ENCODE measurements around the gene OCSTAMP.

OCSTAMP gene

GRCh38 chr20:46550461-46550860, at the start of gene OCSTAMP:
Gene OCSTAMP, minus strand, starts transcription at chr20:46550654. Its CDS starts 94 bp downstream, at chr20:46550560.
- DNase-seq (ENCODE audit: low spot score in 2 of 2), result no peak
- no peaks in the 10 kb centered on the region for H3K9me3 Mint-ChIP-seq
- no peak for ATAC-seq (ENCODE audit: low read depth)
- no peak within 1 kb of the TSS for H3K27ac Mint-ChIP-seq
- peaks cover 21% of the 10 kb centered on the region for H3K4me1 Mint-ChIP-seq
- no peak within 1 kb of the TSS for H3K4me3 Mint-ChIP-seq
- no peaks in the 10 kb centered on the region for H3K36me3 Mint-ChIP-seq
- no peaks in the 10 kb centered on the region for H3K27me3 Mint-ChIP-seq

GRCh38 chr20:46599227-46599987, 49.0 kb upstream of the OCSTAMP start:
- DNase-seq (ENCODE audit: low spot score in 2 of 2) (no peak), ATAC-seq (ENCODE audit: low read depth) (no peak)
- H3K9me3 Mint-ChIP-seq, result peaks cover 5% of the 10 kb centered on the region
- H3K4me3 Mint-ChIP-seq, result no peak overlapping the region
- peaks cover 26% of the 10 kb centered on the region for H3K27me3 Mint-ChIP-seq
- H3K36me3 Mint-ChIP-seq, result peaks cover 2% of the 10 kb centered on the region
- H3K4me1 Mint-ChIP-seq, result peaks cover 2% of the 10 kb centered on the region
- H3K27ac Mint-ChIP-seq, result no peak overlapping the region

- ATAC-seq (ENCODE audit: low read depth) (no peak), DNase-seq (ENCODE audit: low spot score in 2 of 2) (no peak)
- H3K9me3 Mint-ChIP-seq, result peaks cover 2% of the 10 kb centered on the region
- H3K4me3 Mint-ChIP-seq, result no peak overlapping the region
- no peaks in the 10 kb centered on the region for H3K4me1 Mint-ChIP-seq
- H3K27ac Mint-ChIP-seq, result no peak overlapping the region
- H3K36me3 Mint-ChIP-seq, result peaks cover 4% of the 10 kb centered on the region
- peaks cover 24% of the 10 kb centered on the region for H3K27me3 Mint-ChIP-seq
Measured at GRCh38 chr20:46595933-46596332, 45.5 kb upstream of the OCSTAMP start.

GRCh38 chr20:46594725-46595124, 44.3 kb upstream of the OCSTAMP start:
- H3K9me3 Mint-ChIP-seq, result no peaks in the 10 kb centered on the region
- no peak overlapping the region for H3K27ac Mint-ChIP-seq
- DNase-seq (ENCODE audit: low spot score in 2 of 2), result no peak
- peaks cover 2% of the 10 kb centered on the region for H3K36me3 Mint-ChIP-seq
- peaks cover 15% of the 10 kb centered on the region for H3K27me3 Mint-ChIP-seq
- ATAC-seq (ENCODE audit: low read depth), result no peak
- no peaks in the 10 kb centered on the region for H3K4me1 Mint-ChIP-seq
- no peak overlapping the region for H3K4me3 Mint-ChIP-seq

- Mint-ChIP-seq H3K27me3 (peaks cover 12% of the 10 kb centered on the region), H3K36me3 (peaks cover 2% of the 10 kb centered on the region), H3K9me3 (no peaks in the 10 kb centered on the region), H3K4me1 (peaks cover 3% of the 10 kb centered on the region), H3K4me3 (no peak overlapping the region), H3K27ac (no peak overlapping the region)
- no peak for ATAC-seq (ENCODE audit: low read depth)
- DNase-seq (ENCODE audit: low spot score in 2 of 2), result no peak
Measured at GRCh38 chr20:46592580-46593362, 42.3 kb upstream of the OCSTAMP start.

- H3K27ac Mint-ChIP-seq, result no peak overlapping the region
- H3K27me3 Mint-ChIP-seq, result peaks cover 7% of the 10 kb centered on the region
- H3K4me3 Mint-ChIP-seq, result no peak overlapping the region
- no peak for ATAC-seq (ENCODE audit: low read depth)
- H3K4me1 Mint-ChIP-seq, result peaks cover 3% of the 10 kb centered on the region
- no peaks in the 10 kb centered on the region for H3K9me3 Mint-ChIP-seq
- DNase-seq (ENCODE audit: low spot score in 2 of 2), result no peak
- H3K36me3 Mint-ChIP-seq, result peaks cover 2% of the 10 kb centered on the region
Measured at GRCh38 chr20:46590443-46590842, 40.0 kb upstream of the OCSTAMP start.

- Mint-ChIP-seq H3K4me1 (peaks cover 3% of the 10 kb centered on the region), H3K27ac (no peak overlapping the region), H3K36me3 (peaks cover 2% of the 10 kb centered on the region), H3K4me3 (no peak overlapping the region), H3K27me3 (peaks cover 8% of the 10 kb centered on the region), H3K9me3 (no peaks in the 10 kb centered on the region)
- DNase-seq (ENCODE audit: low spot score in 2 of 2) (no peak), ATAC-seq (ENCODE audit: low read depth) (no peak)
Measured at GRCh38 chr20:46588532-46589511, 38.4 kb upstream of the OCSTAMP start.

GRCh38 chr20:46587986-46588385, 37.5 kb upstream of the OCSTAMP start:
- Mint-ChIP-seq H3K4me3 (no peak overlapping the region), H3K4me1 (peaks cover 3% of the 10 kb centered on the region)

GRCh38 chr20:46586724-46587123, 36.3 kb upstream of the OCSTAMP start:
- Mint-ChIP-seq H3K36me3 (no peaks in the 10 kb centered on the region), H3K4me1 (peaks cover 3% of the 10 kb centered on the region), H3K27ac (no peak overlapping the region), H3K27me3 (peaks cover 5% of the 10 kb centered on the region), H3K4me3 (no peak overlapping the region), H3K9me3 (no peaks in the 10 kb centered on the region)
- ATAC-seq (ENCODE audit: low read depth), result no peak
- no peak for DNase-seq (ENCODE audit: low spot score in 2 of 2)

More at GRCh38 chr20:46587986-46588385, 37.5 kb upstream of the OCSTAMP start:
- no peak overlapping the region for H3K27ac Mint-ChIP-seq
- DNase-seq (ENCODE audit: low spot score in 2 of 2) (no peak), ATAC-seq (ENCODE audit: low read depth) (no peak)
- H3K9me3 Mint-ChIP-seq, result no peaks in the 10 kb centered on the region
- H3K36me3 Mint-ChIP-seq, result peaks cover 2% of the 10 kb centered on the region
- peaks cover 8% of the 10 kb centered on the region for H3K27me3 Mint-ChIP-seq

- H3K4me1 Mint-ChIP-seq, result peaks cover 3% of the 10 kb centered on the region
- ATAC-seq (ENCODE audit: low read depth) (no peak), DNase-seq (ENCODE audit: low spot score in 2 of 2) (no peak)
- no peaks in the 10 kb centered on the region for H3K36me3 Mint-ChIP-seq
- H3K27me3 Mint-ChIP-seq, result peaks cover 9% of the 10 kb centered on the region
- no peaks in the 10 kb centered on the region for H3K9me3 Mint-ChIP-seq
- no peak overlapping the region for H3K27ac Mint-ChIP-seq
- H3K4me3 Mint-ChIP-seq, result no peak overlapping the region
Measured at GRCh38 chr20:46584508-46584907, 34.1 kb upstream of the OCSTAMP start.

GRCh38 chr20:46583411-46584214, 33.2 kb upstream of the OCSTAMP start:
- no peak overlapping the region for H3K27ac Mint-ChIP-seq
- no peaks in the 10 kb centered on the region for H3K9me3 Mint-ChIP-seq
- H3K4me3 Mint-ChIP-seq, result no peak overlapping the region
- H3K27me3 Mint-ChIP-seq, result peaks cover 8% of the 10 kb centered on the region
- no peaks in the 10 kb centered on the region for H3K36me3 Mint-ChIP-seq
- ATAC-seq (ENCODE audit: low read depth) (no peak), DNase-seq (ENCODE audit: low spot score in 2 of 2) (no peak)
- H3K4me1 Mint-ChIP-seq, result no peaks in the 10 kb centered on the region

- H3K4me3 Mint-ChIP-seq, result no peak overlapping the region
- DNase-seq (ENCODE audit: low spot score in 2 of 2) (no peak), ATAC-seq (ENCODE audit: low read depth) (no peak)
- no peaks in the 10 kb centered on the region for H3K4me1 Mint-ChIP-seq
- no peaks in the 10 kb centered on the region for H3K36me3 Mint-ChIP-seq
- H3K27me3 Mint-ChIP-seq, result peaks cover 8% of the 10 kb centered on the region
- H3K9me3 Mint-ChIP-seq, result no peaks in the 10 kb centered on the region
- H3K27ac Mint-ChIP-seq, result no peak overlapping the region
Measured at GRCh38 chr20:46582648-46583047, 32.2 kb upstream of the OCSTAMP start.

- Mint-ChIP-seq H3K27ac (no peak overlapping the region), H3K4me1 (no peaks in the 10 kb centered on the region)
Measured at GRCh38 chr20:46581391-46581790, 30.9 kb upstream of the OCSTAMP start.

More at GRCh38 chr20:46581391-46581790, 30.9 kb upstream of the OCSTAMP start:
- Mint-ChIP-seq H3K36me3 (no peaks in the 10 kb centered on the region), H3K9me3 (no peaks in the 10 kb centered on the region), H3K27me3 (peaks cover 10% of the 10 kb centered on the region), H3K4me3 (no peak overlapping the region)
- no peak for DNase-seq (ENCODE audit: low spot score in 2 of 2)
- ATAC-seq (ENCODE audit: low read depth), result no peak
